Measurements from ENCODE around the gene SERP2. TPM values are rescaled to one million over a fixed set of nuclear protein-coding genes. Genes with fewer than 3 reads are reported as not detected.

The SERP2 gene
- total RNA-seq, 1 experiment from 2014 or later: not detected

GRCh38 chr13:44436589-44437337 is 63.1 kb downstream of the SERP2 start:
- H3K27me3 ChIP-seq (replicated peaks; ENCODE audit: control insufficient read depth, insufficient read depth, low read length): no peaks in the 10 kb centered on the region
- intact Hi-C loops (cut with micrococcal nuclease; ENCODE audit: unreplicated experiment): loop anchor here (1.0 to 5.0 kb wide), 6 partner anchors 49 to 531 kb away; no protein-coding TSS in a partner anchor
- no peak for TF ChIP-seq CTCF (IDR thresholded peaks at IDR 0.05; ENCODE audit: insufficient read depth in 1 of 2, low read depth in 1 of 2, low read length in 1 of 2, severe bottlenecking in 1 of 2, unreplicated experiment in 1 of 2)
- CTCF ChIA-PET: interaction anchor here (0.6 to 1.9 kb wide), 15 partner anchors 33 to 534 kb away, joined by 3 to 11 read pairs (median 4); no protein-coding TSS in a partner anchor
- no peaks in the 10 kb centered on the region for H3K9me3 ChIP-seq
- H3K4me1 ChIP-seq: peaks cover 36% of the 10 kb centered on the region
- H3K36me3 ChIP-seq (ENCODE audit: control insufficient read depth, insufficient read depth, low read length): peaks cover 6% of the 10 kb centered on the region
- Mint-ChIP-seq H3K4me1 (ENCODE audit: low read depth, unreplicated experiment) (peaks cover 35% of the 10 kb centered on the region), H3K36me3 (ENCODE audit: insufficient read depth, unreplicated experiment) (peaks cover 51% of the 10 kb centered on the region), H3K27ac (ENCODE audit: unreplicated experiment) (peak overlapping the region; percentile 98), H3K4me3 (ENCODE audit: unreplicated experiment) (peak overlapping the region; percentile 93), H3K9me3 (ENCODE audit: unreplicated experiment) (no peaks in the 10 kb centered on the region), H3K27me3 (ENCODE audit: insufficient read depth, unreplicated experiment) (no peaks in the 10 kb centered on the region)
- BruUV-seq (replicated peaks): no TSS peak
- POLR2A ChIA-PET: interaction anchor here (0.5 to 2.2 kb wide), 38 partner anchors 12 to 816 kb away, joined by 3 to 44 read pairs (median 6); partner anchors contain the start of genes CCDC122 and LACC1
- DNase-seq: peak; percentile 97 to 98
- peak overlapping the region; percentile 91 for H3K4me3 ChIP-seq (ENCODE audit: low read depth, low read length)

- Histone ChIP-seq H3K4me3 (ENCODE audit: low read depth, low read length) (peak overlapping the region; percentile 91), H3K36me3 (ENCODE audit: control insufficient read depth, insufficient read depth, low read length) (peaks cover 6% of the 10 kb centered on the region), H3K27me3 (replicated peaks; ENCODE audit: control insufficient read depth, insufficient read depth, low read length) (no peaks in the 10 kb centered on the region), H3K4me1 (peaks cover 30% of the 10 kb centered on the region), H3K9me3 (no peaks in the 10 kb centered on the region)
- H3K4me1 Mint-ChIP-seq (ENCODE audit: low read depth, unreplicated experiment): peaks cover 27% of the 10 kb centered on the region
- CTCF ChIA-PET: interaction anchor here (0.6 to 1.9 kb wide), 12 partner anchors 34 to 535 kb away, joined by 3 to 9 read pairs (median 4); no protein-coding TSS in a partner anchor
- DNase-seq: no peak
- no peaks in the 10 kb centered on the region for H3K9me3 Mint-ChIP-seq (ENCODE audit: unreplicated experiment)
- peak; percentile 34 to 72 for TF ChIP-seq CTCF (IDR thresholded peaks at IDR 0.05; ENCODE audit: insufficient read depth in 1 of 2, low read depth in 1 of 2, low read length in 1 of 2, severe bottlenecking in 1 of 2, unreplicated experiment in 1 of 2)
- H3K27me3 Mint-ChIP-seq (ENCODE audit: insufficient read depth, unreplicated experiment): no peaks in the 10 kb centered on the region
- H3K36me3 Mint-ChIP-seq (ENCODE audit: insufficient read depth, unreplicated experiment): peaks cover 46% of the 10 kb centered on the region
- TSS peak; percentile 11 for BruUV-seq (replicated peaks)
- intact Hi-C loops (cut with micrococcal nuclease; ENCODE audit: unreplicated experiment): loop anchor here (1.0 to 5.0 kb wide), 6 partner anchors 131 to 532 kb away; no protein-coding TSS in a partner anchor
- peak overlapping the region; percentile 98 for H3K27ac Mint-ChIP-seq (ENCODE audit: unreplicated experiment)
- H3K4me3 Mint-ChIP-seq (ENCODE audit: unreplicated experiment): peak overlapping the region; percentile 93
- POLR2A ChIA-PET: interaction anchor here (0.6 to 2.2 kb wide), 30 partner anchors 11 to 559 kb away, joined by 3 to 44 read pairs (median 7); partner anchors contain the start of genes CCDC122 and LACC1
Observed at GRCh38 chr13:44437356-44438233, 64.0 kb downstream of the SERP2 start.

GRCh38 chr13:44438234-44438579 is 64.6 kb downstream of the SERP2 start:
- peaks cover 21% of the 10 kb centered on the region for H3K4me1 Mint-ChIP-seq (ENCODE audit: low read depth, unreplicated experiment)
- H3K4me3 ChIP-seq (ENCODE audit: low read depth, low read length): no peak overlapping the region
- H3K4me1 ChIP-seq: peaks cover 24% of the 10 kb centered on the region
- no peaks in the 10 kb centered on the region for H3K27me3 ChIP-seq (replicated peaks; ENCODE audit: control insufficient read depth, insufficient read depth, low read length)
- BruUV-seq (replicated peaks): no TSS peak
- no peak for TF ChIP-seq CTCF (IDR thresholded peaks at IDR 0.05; ENCODE audit: insufficient read depth in 1 of 2, low read depth in 1 of 2, low read length in 1 of 2, severe bottlenecking in 1 of 2, unreplicated experiment in 1 of 2)
- H3K4me3 Mint-ChIP-seq (ENCODE audit: unreplicated experiment): no peak overlapping the region
- peaks cover 6% of the 10 kb centered on the region for H3K36me3 ChIP-seq (ENCODE audit: control insufficient read depth, insufficient read depth, low read length)
- ChIA-PET POLR2A (no interaction called here), CTCF (no interaction called here)
- intact Hi-C loops (cut with micrococcal nuclease; ENCODE audit: unreplicated experiment): loop anchor here (1.0 to 5.0 kb wide), 3 partner anchors 195 to 530 kb away; no protein-coding TSS in a partner anchor
- no peaks in the 10 kb centered on the region for H3K27me3 Mint-ChIP-seq (ENCODE audit: insufficient read depth, unreplicated experiment)
- no peaks in the 10 kb centered on the region for H3K9me3 ChIP-seq
- H3K9me3 Mint-ChIP-seq (ENCODE audit: unreplicated experiment): no peaks in the 10 kb centered on the region
- DNase-seq: no peak
- H3K27ac Mint-ChIP-seq (ENCODE audit: unreplicated experiment): no peak overlapping the region
- peaks cover 40% of the 10 kb centered on the region for H3K36me3 Mint-ChIP-seq (ENCODE audit: insufficient read depth, unreplicated experiment)

All from Caco-2 (cell line).